Small intestine (tissue), 7 donors: ENCODE measurements around the gene SEMA5A. TPM values are rescaled to one million over a fixed set of nuclear protein-coding genes. Genes with fewer than 3 reads are reported as not detected.

Experiments used
- DNase-seq, 2 donors: peaks; one replicate each; pipeline versions ENCODE4 v3.0.0 to v3.0.0-alpha.2; 2013
- FAIRE-seq: peaks from 2 replicates; lab custom pipeline; 2012; peaks lifted over from hg19 to GRCh38; lab: Jason Lieb, UNC
- H3K27ac ChIP-seq, 3 donors: one replicate each; pipeline ENCODE4 v1.5.1; 2013; ENCODE audit warnings: low read length in 2 of 3, mild to moderate bottlenecking in 2 of 3, control low read depth in 1 of 3, inconsistent platforms in 1 of 3, low read depth in 1 of 3, moderate library complexity in 1 of 3
- H3K27me3 ChIP-seq, 3 donors: one replicate each; pipeline ENCODE4 v1.6.1; 2013; ENCODE audit warnings: low read length in 3 of 3, inconsistent platforms in 1 of 3; ENCODE audit not compliant: control insufficient read depth in 3 of 3, insufficient read depth in 3 of 3
- H3K36me3 ChIP-seq, 3 donors: one replicate each; pipeline ENCODE4 v1.6.1; 2013; ENCODE audit warnings: low read length in 3 of 3, inconsistent platforms in 1 of 3, low read depth in 1 of 3, mild to moderate bottlenecking in 1 of 3, moderate library complexity in 1 of 3; ENCODE audit not compliant: control insufficient read depth in 3 of 3, insufficient read depth in 2 of 3
- H3K4me1 ChIP-seq, 3 donors: one replicate each; pipeline ENCODE4 v1.6.1; 2013; ENCODE audit warnings: low read length in 2 of 3, inconsistent platforms in 1 of 3, low read depth in 1 of 3, mild to moderate bottlenecking in 1 of 3, moderate library complexity in 1 of 3; ENCODE audit not compliant: control insufficient read depth in 3 of 3, insufficient read depth in 2 of 3
- H3K4me3 ChIP-seq, 3 donors: one replicate each; pipeline ENCODE4 v1.5.1; 2013; ENCODE audit warnings: low read length in 3 of 3, control low read depth in 1 of 3, inconsistent platforms in 1 of 3, low read depth in 1 of 3, mild to moderate bottlenecking in 1 of 3, moderate library complexity in 1 of 3
- H3K9me3 ChIP-seq, 2 donors: one replicate each; pipeline ENCODE4 v1.6.1; 2013; ENCODE audit warnings: low read depth in 1 of 2, low read length in 1 of 2; ENCODE audit not compliant: control insufficient read depth in 2 of 2, insufficient read depth in 1 of 2
- WGBS, 3 donors: extraction: QIAGEN DNeasy Blood & Tissue Kit; methylation state at CpG; one replicate each; pipeline ENCODE4 v1.1.7; 2013; 5-methylcytosine and 5-hydroxymethylcytosine counted together
- polyA plus RNA-seq, 4 donors: library from polyadenylated mRNA; stranded (reverse) in 3 of 4; unstranded in 1 of 4; fragments of 200-250 nt in 3 of 4; fragments of 120-200 nt in 1 of 4; gene quantifications; one replicate each; pipeline versions ENCODE4 v1.2.1 to v1.2.3, GENCODE V29; 2013
- donor health status: healthy with polysubstance abuse.
- donor health status: control.
- donor health status: control.
- donor health status: Bipolar disorder and iron deficiency.
- donor health status: healthy.

The SEMA5A gene
- polyA plus RNA-seq, 4 donors = 0.45 to 11.1 (median 1.2) TPM

DNA sequence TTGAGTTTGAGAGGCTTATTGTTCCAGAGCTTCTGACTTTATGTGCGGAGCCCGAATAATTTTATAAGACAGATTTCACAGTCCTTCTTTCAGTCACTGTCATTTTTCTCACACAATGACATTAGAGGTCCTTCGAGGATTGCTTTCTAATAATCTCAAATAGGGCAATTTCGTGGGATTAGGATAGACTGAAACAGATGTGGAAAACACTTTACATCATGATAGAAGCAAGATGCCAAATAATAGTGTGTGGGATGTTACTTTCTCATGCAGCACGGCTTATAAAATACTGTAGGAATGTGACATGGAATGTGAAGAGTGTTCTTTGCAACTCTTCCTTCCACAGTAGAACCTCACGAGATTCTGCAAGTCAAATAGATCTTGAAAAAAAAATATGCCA is 451.3 kb downstream of the SEMA5A start:
- no peaks in the 10 kb centered on the region for H3K27me3 ChIP-seq
- FAIRE-seq (no peak), DNase-seq (no peak)
- H3K36me3 ChIP-seq = no peaks in the 10 kb centered on the region
- no peaks in the 10 kb centered on the region for H3K9me3 ChIP-seq
- H3K4me1 ChIP-seq = no peaks in the 10 kb centered on the region
- H3K27ac ChIP-seq = no peak overlapping the region
- no peak overlapping the region for H3K4me3 ChIP-seq
- WGBS, 3 donors = 71 to 91% (median 80%) methylated on average over 6 of the region's 6 CpGs

DNA sequence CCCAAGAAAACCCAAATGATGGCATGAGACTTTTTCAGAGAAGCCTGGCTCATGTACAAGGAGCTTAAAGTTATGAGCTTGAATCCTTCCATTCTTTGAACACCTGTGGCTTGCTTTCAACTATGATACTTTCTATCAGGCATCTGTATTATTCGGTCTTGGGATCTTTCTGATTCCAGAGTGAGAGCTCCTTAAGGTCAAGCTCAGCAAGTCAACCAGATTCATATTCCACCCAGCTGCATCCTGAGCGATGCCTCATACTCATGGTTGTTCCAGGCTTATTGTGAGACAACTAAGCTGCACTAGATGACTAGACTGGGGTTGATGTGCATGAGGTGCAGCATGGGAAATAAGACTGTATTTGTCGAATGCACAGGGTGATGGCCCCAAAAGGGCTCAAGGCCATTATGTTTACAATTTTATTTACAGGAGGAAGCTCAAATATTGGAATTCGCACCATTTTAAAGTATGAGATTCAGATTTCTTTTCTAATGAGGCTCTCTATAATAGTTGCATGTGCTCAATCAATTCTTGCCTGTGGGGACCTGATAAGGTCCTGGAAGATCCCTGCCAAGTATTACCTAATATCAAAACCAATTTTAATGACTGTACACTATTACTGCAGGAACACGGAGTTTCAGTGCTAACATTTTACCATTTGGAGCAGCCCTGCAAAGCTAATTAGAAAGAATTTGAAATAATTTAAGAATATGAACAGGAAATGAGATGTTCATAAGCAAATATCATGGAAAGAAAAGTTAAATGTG is 453.8 kb downstream of the SEMA5A start:
- H3K4me3 ChIP-seq = no peak overlapping the region
- no peak for FAIRE-seq
- H3K4me1 ChIP-seq = no peaks in the 10 kb centered on the region
- no peaks in the 10 kb centered on the region for H3K36me3 ChIP-seq
- no peaks in the 10 kb centered on the region for H3K27me3 ChIP-seq
- WGBS, 3 donors = 78 to 90% (median 84%) methylated on average over 5 of the region's 5 CpGs
- DNase-seq = no peak
- no peak overlapping the region for H3K27ac ChIP-seq
- no peaks in the 10 kb centered on the region for H3K9me3 ChIP-seq

DNA sequence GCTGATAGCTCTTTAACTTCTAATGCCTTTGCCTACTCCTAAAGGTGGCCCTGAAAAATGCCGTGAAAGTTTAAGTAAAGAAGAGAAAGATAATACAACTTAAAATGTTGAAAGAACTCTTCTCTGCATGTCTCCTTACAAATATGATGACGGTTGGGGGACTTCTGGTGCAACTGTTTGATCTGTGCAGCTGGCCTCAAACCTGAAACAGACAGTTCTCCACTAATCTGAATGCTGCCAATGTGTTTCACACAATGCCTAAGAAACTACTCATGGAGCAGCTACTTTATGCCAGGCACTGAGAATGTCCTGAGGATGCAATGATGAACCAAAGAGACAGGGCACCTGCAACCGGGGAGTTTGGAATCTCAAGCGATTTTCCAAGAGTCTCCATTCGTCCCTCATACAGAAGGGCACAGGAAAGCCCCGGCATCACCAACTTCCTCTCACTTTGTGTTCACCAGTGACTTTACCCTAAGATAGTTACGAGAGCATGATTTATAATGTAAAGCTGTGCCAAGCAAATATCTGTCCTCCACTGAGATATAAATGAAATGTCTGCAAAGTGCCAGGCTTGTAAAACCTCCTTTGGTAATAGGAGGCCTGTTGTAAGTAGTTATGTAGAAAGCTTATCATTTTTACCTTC is 455.4 kb downstream of the SEMA5A start:
- DNase-seq = no peak
- Histone ChIP-seq H3K9me3 (peaks cover 0 to 3% of the 10 kb centered on the region in 2 donors), H3K4me3 (no peak overlapping the region), H3K27me3 (no peaks in the 10 kb centered on the region), H3K27ac (no peak overlapping the region), H3K4me1 (no peaks in the 10 kb centered on the region), H3K36me3 (no peaks in the 10 kb centered on the region)
- WGBS, 3 donors = 83 to 87% (median 86%) methylated on average over 7 of the region's 7 CpGs
- FAIRE-seq = no peak

GRCh38 chr5:9089893-9090292 is 456.0 kb downstream of the SEMA5A start:
- Histone ChIP-seq H3K4me3 (no peak overlapping the region), H3K4me1 (no peaks in the 10 kb centered on the region), H3K27me3 (no peaks in the 10 kb centered on the region), H3K36me3 (no peaks in the 10 kb centered on the region), H3K27ac (no peak overlapping the region), H3K9me3 (peaks cover 0 to 8% of the 10 kb centered on the region in 2 donors)
- FAIRE-seq = no peak
- no peak for DNase-seq
- WGBS, 3 donors = 65 to 87% (median 76%) methylated on average over 1 of the region's 1 CpG

DNA sequence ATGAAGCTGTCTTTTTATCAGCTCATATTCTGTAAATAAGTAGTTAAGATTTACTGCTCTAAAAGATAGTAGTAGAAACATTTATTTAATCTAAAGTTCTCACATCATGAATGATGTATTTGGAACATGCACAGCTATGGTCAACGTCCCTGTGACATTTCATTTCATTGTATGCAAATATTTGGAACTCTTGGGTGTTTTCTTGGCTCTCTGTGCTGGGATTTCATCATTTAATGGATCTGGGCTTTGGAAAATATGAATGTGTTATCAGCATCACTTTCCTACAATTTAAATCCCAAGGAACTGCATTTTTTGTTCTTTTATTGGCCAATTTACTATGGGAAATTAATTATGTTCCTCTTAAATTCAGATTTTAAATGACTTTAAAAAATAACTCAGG is 462.9 kb downstream of the SEMA5A start:
- FAIRE-seq (no peak), DNase-seq (no peak)
- Histone ChIP-seq H3K9me3 (peaks cover 0 to 10% of the 10 kb centered on the region in 2 donors), H3K27ac (no peak overlapping the region), H3K36me3 (no peaks in the 10 kb centered on the region), H3K4me3 (no peak overlapping the region), H3K4me1 (no peaks in the 10 kb centered on the region), H3K27me3 (no peaks in the 10 kb centered on the region)
- 38 to 70% (median 51%) methylated on average over 1 of the region's 1 CpG for WGBS, 3 donors

DNA sequence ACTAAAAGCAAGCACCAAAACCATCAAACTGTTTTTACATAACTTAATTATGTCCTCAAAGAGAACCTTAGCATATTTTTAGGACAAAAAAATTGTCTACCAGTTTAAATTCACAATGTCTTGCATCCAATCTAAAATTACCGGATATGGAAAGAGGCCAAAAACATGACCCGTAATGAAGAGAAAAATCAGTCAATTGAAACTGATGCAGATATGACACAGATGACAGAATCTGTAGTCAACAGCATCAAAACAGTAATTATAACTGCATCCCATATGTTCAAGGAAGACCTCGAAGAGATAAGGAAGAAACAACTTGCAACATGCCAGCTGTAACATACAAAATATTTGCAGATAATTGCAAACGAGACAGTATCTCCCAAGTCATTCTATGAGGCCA is 473.2 kb downstream of the SEMA5A start:
- Histone ChIP-seq H3K36me3 (no peaks in the 10 kb centered on the region), H3K4me1 (no peaks in the 10 kb centered on the region), H3K9me3 (no peaks in the 10 kb centered on the region), H3K27ac (no peak overlapping the region), H3K27me3 (no peaks in the 10 kb centered on the region), H3K4me3 (no peak overlapping the region)
- WGBS, 3 donors = 69 to 80% (median 71%) methylated on average over 4 of the region's 4 CpGs
- DNase-seq = no peak
- FAIRE-seq = no peak

- no peaks in the 10 kb centered on the region for H3K27me3 ChIP-seq
- DNase-seq (no peak), FAIRE-seq (no peak)
- no peak overlapping the region for H3K4me3 ChIP-seq
- H3K36me3 ChIP-seq = no peaks in the 10 kb centered on the region
- no peaks in the 10 kb centered on the region for H3K9me3 ChIP-seq
- no peaks in the 10 kb centered on the region for H3K4me1 ChIP-seq
- H3K27ac ChIP-seq = no peak overlapping the region
Observed at GRCh38 chr5:9071524-9071923, 474.4 kb downstream of the SEMA5A start.

- H3K4me1 ChIP-seq = no peaks in the 10 kb centered on the region
- peaks cover 0 to 3% (median 0%) of the 10 kb centered on the region in 3 donors for H3K36me3 ChIP-seq
- H3K4me3 ChIP-seq = no peak overlapping the region
- WGBS, 3 donors = 61 to 83% (median 69%) methylated on average over 3 of the region's 3 CpGs
- no peaks in the 10 kb centered on the region for H3K27me3 ChIP-seq
- no peak for FAIRE-seq
- H3K9me3 ChIP-seq = no peaks in the 10 kb centered on the region
- no peak for DNase-seq
- no peak overlapping the region for H3K27ac ChIP-seq
Observed at GRCh38 chr5:9071074-9071473, 474.8 kb downstream of the SEMA5A start.
